PC-9 (cell line): ENCODE measurements around the gene MAMLD1.

Experiments
- EZH2 ChIP-seq: fragments of 200-600 bp; sonication (generic); IDR thresholded peaks from 2 replicates; pipeline ENCODE4 v1.8.0; 2017; ENCODE audit warnings: antibody characterized with exemption, low read depth
- TF ChIP-seq, protein P1 (sequence below): fragments of 200-600 bp; sonication (generic); conservative IDR thresholded peaks from 2 replicates; pipeline ENCODE4 v1.6.1; 2017; ENCODE audit warnings: mixed run types, antibody characterized with exemption, mild to moderate bottlenecking, moderate library complexity

DNA sequence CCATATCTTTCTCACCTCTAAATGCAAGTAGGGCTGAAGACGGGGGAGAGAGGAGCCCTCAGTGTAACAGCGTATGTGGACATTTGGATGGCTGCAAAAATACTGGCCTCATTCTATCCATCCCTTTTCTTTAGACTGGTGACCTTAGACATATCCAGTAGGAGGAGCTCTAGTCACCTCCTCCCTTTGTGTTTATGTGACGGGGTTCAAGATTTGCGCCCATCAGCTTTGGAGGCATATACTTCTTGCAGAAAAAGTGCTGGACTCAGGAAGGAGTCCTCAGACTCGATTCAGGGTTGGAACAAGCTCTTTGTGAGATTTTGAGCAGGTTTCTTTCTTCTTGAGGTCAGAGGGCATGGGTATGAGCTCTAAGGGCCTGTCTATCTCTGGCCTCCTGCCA, 86.2 kb downstream of the MAMLD1 start:
- TF ChIP-seq, protein P1, sequence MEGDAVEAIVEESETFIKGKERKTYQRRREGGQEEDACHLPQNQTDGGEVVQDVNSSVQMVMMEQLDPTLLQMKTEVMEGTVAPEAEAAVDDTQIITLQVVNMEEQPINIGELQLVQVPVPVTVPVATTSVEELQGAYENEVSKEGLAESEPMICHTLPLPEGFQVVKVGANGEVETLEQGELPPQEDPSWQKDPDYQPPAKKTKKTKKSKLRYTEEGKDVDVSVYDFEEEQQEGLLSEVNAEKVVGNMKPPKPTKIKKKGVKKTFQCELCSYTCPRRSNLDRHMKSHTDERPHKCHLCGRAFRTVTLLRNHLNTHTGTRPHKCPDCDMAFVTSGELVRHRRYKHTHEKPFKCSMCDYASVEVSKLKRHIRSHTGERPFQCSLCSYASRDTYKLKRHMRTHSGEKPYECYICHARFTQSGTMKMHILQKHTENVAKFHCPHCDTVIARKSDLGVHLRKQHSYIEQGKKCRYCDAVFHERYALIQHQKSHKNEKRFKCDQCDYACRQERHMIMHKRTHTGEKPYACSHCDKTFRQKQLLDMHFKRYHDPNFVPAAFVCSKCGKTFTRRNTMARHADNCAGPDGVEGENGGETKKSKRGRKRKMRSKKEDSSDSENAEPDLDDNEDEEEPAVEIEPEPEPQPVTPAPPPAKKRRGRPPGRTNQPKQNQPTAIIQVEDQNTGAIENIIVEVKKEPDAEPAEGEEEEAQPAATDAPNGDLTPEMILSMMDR = peak; percentile 42; the same call in 1 of the 2 replicates
- no peak for TF ChIP-seq EZH2
